Stimulated activated naive CD8-positive, alpha-beta T cell treated with anti-CD3 and anti-CD28 coated beads, Interleukin-15, Interleukin-2, amounts not matched to agents 100 ng/mL and 50 ng/mL, for 24 hours (primary cell): Measurements from ENCODE around the gene ILF2.

Experiments
- H3K27ac Mint-ChIP-seq: one replicate; pipeline ENCODE4 v1.8.0; 2021; ENCODE audit warnings: mild to moderate bottlenecking, mixed read lengths
- H3K27me3 Mint-ChIP-seq: one replicate; pipeline ENCODE4 v1.8.0; 2021; ENCODE audit warnings: mixed read lengths
- H3K36me3 Mint-ChIP-seq: one replicate; pipeline ENCODE4 v1.8.0; 2021; ENCODE audit warnings: low read depth, mixed read lengths
- H3K4me1 Mint-ChIP-seq: one replicate; pipeline ENCODE4 v1.8.0; 2021; ENCODE audit warnings: low read depth, mixed read lengths
- H3K4me3 Mint-ChIP-seq: one replicate; pipeline ENCODE4 v1.8.0; 2021; ENCODE audit warnings: mild to moderate bottlenecking, mixed read lengths
- H3K9me3 Mint-ChIP-seq: one replicate; pipeline ENCODE4 v1.8.0; 2021; ENCODE audit warnings: mixed read lengths

The ILF2 gene

DNA sequence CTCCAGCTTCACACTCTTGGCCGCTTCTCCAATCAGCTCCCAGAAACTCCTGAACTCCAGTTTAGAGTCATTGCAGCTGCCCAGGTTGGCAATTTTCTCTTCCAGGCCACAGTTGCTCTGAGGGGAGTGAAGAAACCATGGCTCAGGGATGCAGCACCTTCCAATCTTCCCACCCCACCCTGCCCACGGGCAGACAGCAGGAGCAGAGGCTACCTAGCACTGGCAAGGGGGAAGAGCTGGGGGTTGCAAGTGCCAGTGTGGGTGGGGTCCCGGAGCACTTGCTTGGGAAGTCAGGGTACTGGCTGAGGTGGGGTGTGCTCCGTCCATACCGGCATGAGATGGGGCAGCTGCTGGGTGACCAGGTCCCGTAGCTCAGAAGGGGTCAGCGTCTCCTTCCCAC lies 55.9 kb downstream of the ILF2 start:
- no peak overlapping the region for H3K27ac Mint-ChIP-seq
- no peaks in the 10 kb centered on the region for H3K36me3 Mint-ChIP-seq
- no peaks in the 10 kb centered on the region for H3K9me3 Mint-ChIP-seq
- no peaks in the 10 kb centered on the region for H3K27me3 Mint-ChIP-seq
- H3K4me1 Mint-ChIP-seq: peaks cover 4% of the 10 kb centered on the region
- no peak overlapping the region for H3K4me3 Mint-ChIP-seq

DNA sequence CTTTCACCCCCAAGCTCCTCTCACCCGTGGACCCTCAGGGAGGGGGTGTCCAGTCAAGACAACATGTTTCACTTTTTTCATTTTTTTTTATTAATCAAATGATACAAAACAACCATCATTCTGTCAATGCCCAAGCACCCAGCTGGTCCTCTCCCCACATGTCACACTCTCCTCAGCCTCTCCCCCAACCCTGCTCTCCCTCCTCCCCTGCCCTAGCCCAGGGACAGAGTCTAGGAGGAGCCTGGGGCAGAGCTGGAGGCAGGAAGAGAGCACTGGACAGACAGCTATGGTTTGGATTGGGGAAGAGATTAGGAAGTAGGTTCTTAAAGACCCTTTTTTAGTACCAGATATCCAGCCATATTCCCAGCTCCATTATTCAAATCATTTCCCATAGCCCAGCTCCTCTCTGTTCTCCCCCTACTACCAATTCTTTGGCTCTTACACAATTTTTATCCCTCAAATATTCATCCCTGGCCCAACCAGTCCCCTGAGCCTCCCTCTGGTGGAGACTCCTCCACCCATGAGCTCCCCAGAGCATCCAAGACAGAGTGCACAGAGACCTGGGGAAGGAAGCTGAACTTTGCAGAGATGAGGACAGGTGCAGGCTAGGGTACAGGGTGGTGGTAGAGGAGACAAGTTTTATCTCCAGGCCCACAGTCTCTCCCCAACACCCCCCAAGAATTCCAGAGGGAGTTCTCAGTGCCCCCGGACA lies 56.4 kb downstream of the ILF2 start:
- H3K4me3 Mint-ChIP-seq: no peak overlapping the region
- peaks cover 4% of the 10 kb centered on the region for H3K4me1 Mint-ChIP-seq
- no peaks in the 10 kb centered on the region for H3K27me3 Mint-ChIP-seq
- no peak overlapping the region for H3K27ac Mint-ChIP-seq
- H3K9me3 Mint-ChIP-seq: no peaks in the 10 kb centered on the region
- H3K36me3 Mint-ChIP-seq: no peaks in the 10 kb centered on the region

DNA sequence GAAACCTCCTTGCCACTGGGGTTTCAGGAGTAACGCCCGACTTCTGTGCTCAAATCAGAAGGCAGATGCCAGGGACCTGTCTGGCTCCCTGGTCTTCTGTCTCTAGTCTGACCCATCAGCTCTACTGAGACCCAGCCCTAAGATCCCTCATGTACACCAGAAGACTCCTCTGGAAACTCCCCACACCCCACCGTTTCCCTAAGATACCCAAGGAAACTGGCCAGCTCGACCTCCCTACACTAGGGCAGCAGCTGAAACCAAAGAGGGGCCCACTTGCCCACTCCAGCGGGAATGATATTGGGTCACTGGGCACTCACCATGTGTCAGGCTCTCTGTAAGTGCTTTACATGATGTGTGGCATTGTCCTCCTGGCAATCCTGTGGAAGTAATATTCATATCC lies 57.4 kb downstream of the ILF2 start:
- H3K27ac Mint-ChIP-seq: no peak overlapping the region
- H3K27me3 Mint-ChIP-seq: no peaks in the 10 kb centered on the region
- no peaks in the 10 kb centered on the region for H3K36me3 Mint-ChIP-seq
- H3K4me3 Mint-ChIP-seq: no peak overlapping the region
- peaks cover 4% of the 10 kb centered on the region for H3K4me1 Mint-ChIP-seq
- no peaks in the 10 kb centered on the region for H3K9me3 Mint-ChIP-seq

DNA sequence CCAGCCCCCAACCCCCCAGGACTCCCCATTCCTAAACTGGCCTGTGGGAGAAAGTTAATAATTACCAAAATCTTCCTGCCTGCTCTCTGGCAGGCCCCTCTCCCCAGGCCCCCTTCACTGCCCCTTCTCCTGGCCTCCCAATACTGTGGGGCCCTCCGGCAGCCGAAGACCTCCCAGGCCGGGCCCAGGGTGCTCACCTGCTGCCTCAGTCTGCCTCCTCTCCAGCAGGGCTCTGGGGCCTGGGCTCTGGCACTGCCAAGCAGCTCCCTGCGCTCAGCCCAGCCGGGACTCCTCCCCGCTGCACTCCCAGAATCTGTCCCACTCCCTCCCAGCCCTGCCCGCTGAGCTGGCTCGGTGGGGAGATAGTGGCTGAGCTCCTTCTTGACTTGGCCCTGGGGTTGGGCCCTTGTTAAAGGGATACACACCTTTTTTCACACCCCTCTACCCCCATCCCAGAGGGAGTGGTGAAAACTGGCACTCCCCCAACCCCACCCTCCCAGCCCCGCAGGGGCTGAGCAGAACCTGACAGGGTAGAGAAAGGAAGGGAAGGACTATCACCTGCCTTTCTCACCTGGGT lies 58.0 kb downstream of the ILF2 start, which contains the start of gene S100A16:
Gene S100A16 (minus strand): TSS at position 383 of the 577 bp plus-strand sequence. CDS start 4,986 bp downstream, outside the sequence.
- Mint-ChIP-seq H3K27ac (no peak within 1 kb of the TSS), H3K36me3 (no peaks in the 10 kb centered on the region), H3K4me3 (no peak within 1 kb of the TSS), H3K9me3 (no peaks in the 10 kb centered on the region), H3K27me3 (no peaks in the 10 kb centered on the region), H3K4me1 (peaks cover 4% of the 10 kb centered on the region)

DNA sequence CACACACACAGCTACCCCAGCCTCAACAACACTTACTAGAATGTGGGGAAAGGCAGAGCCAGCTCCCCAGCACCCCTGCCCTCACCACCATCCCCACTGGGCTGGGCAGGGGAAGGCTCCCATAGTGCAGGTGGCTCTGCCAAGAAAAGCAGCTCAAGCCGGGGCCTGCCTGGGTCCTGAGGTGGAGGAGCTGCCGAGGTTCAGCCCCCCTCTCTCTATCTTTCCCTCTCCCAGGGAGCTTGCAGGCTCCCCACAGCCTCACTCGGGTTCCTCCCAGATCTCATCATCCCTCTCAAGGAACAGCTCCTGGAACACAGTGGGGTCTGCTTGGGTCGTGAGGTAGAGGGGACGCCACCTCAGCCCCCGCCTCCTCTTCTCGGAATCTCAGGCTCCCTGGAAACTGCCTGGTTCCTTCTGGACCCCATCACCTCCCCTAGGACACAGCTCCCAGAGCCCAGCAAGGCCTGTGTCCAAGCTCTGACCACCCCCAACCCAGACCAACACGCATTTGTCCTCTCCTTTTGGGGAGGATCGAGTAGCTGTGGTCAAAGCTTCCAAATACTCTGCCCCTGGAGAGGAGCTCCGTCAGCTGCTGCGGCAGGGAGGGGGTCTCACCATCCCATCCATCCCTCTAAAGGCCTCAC lies 58.6 kb downstream of the ILF2 start:
- Mint-ChIP-seq H3K4me1 (peaks cover 4% of the 10 kb centered on the region), H3K4me3 (no peak overlapping the region), H3K27me3 (no peaks in the 10 kb centered on the region), H3K27ac (no peak overlapping the region), H3K9me3 (no peaks in the 10 kb centered on the region), H3K36me3 (no peaks in the 10 kb centered on the region)
